Heart left ventricle (tissue), 13 donors: ENCODE data around the gene RNF167.

Experiments used
- CTCF ChIP-seq, 12 donors: fragments of 200-600 bp; sonication (generic) in 4 of 12; IDR thresholded peaks; one replicate each; pipeline versions ENCODE4 v1.5.0 to v1.8.0; 2018 to 2022; ENCODE audit warnings: antibody characterized with exemption in 12 of 12, mild to moderate bottlenecking in 5 of 12
- POLR2A ChIP-seq, 2 donors: fragments of 450-650 bp; IDR thresholded peaks; one replicate each; pipeline ENCODE4 v1.6.1; 2017; ENCODE audit warnings: antibody characterized with exemption in 2 of 2, mild to moderate bottlenecking in 2 of 2, moderate library complexity in 2 of 2
- donor health status: ischemic (EF 13 %, LVEDD 7.1; RV severe dilation, severe dysfunction).
- donor health status: DM: no; HTN: yes; CAD: no.
- donor health status: DM: no; HTN: no; CAD: no.
- donor health status: ischemic (EF 25% LVEDD 6.9; RV normal size, moderate dysfunction).
- donor health status: ischemic (EF 25% LVEDD 5.7; RV mildly dilated, moderate dysfunction).
- donor health status: ischemic (EF 35%, LVEDD 5.7; RV mildly dilated, moderate dysfunction).
- donor health status: nonischemic (EF 11% LVEDD 7.7; RV severe dilation, severe dysfunction).
- donor health status: DM: yes; HTN: yes; CAD: no.
- donor health status: PGD.
- donor health status: ischemic (EF 29% LVEDD 5.4; RV normal size, mild dysfunction).
- donor health status: nonischemic (EF 23%, LVEDD 6.1; RV moderate dilation, normal function).

GRCh38 chr17:4895657-4896331, 44.3 kb upstream of the RNF167 start:
- TF ChIP-seq CTCF (IDR thresholded peaks at IDR 0.05) (peak in 1 of 12 donors; percentile 8), POLR2A (IDR thresholded peaks at IDR 0.05) (no peak)
